Large intestine (tissue), 3 donors: ENCODE measurements around the gene LOX. TPM values are rescaled to one million over a fixed set of nuclear protein-coding genes. Genes with fewer than 3 reads are reported as not detected.

Experiments
- DNase-seq, 2 donors: peaks; one replicate each; pipeline versions ENCODE4 v3.0.0 to v3.0.0-alpha.2; 2013
- H3K27ac ChIP-seq: one replicate; pipeline ENCODE4 v1.5.1; 2013; ENCODE audit warnings: low read length
- H3K27me3 ChIP-seq: 2 replicates; pipeline ENCODE4 v1.6.1; 2013; ENCODE audit warnings: low read length; ENCODE audit not compliant: control insufficient read depth, insufficient read depth
- H3K36me3 ChIP-seq: 2 replicates; pipeline ENCODE4 v1.6.1; 2013; ENCODE audit warnings: low read length; ENCODE audit not compliant: control insufficient read depth, insufficient read depth
- H3K4me1 ChIP-seq: one replicate; pipeline ENCODE4 v1.6.1; 2013; ENCODE audit warnings: low read length; ENCODE audit not compliant: control insufficient read depth, insufficient read depth
- H3K4me3 ChIP-seq: one replicate; pipeline ENCODE4 v1.5.1; 2013; ENCODE audit warnings: low read length
- H3K9me3 ChIP-seq: one replicate; pipeline ENCODE4 v1.6.1; 2013; ENCODE audit warnings: mild to moderate bottlenecking, low read depth, low read length, moderate library complexity; ENCODE audit not compliant: control insufficient read depth
- WGBS: methylation state at CpG from one replicate; pipeline ENCODE4 v1.1.5; 2013; ENCODE audit warnings: low lambda C conversion rate; ENCODE audit not compliant: insufficient coverage; 5-methylcytosine and 5-hydroxymethylcytosine counted together
- polyA plus RNA-seq: library from polyadenylated mRNA; unstranded; fragments of 120-200 nt; gene quantifications from one replicate; pipeline ENCODE4 v1.2.1, GENCODE V29; 2013

LOX gene
- polyA plus RNA-seq, 1 donor, result 10.9 TPM

GRCh38 chr5:122054266-122054665 is 23.8 kb downstream of the LOX start:
- no peaks in the 10 kb centered on the region for H3K4me1 ChIP-seq
- no peak overlapping the region for H3K27ac ChIP-seq
- DNase-seq, result no peak
- H3K36me3 ChIP-seq, result no peaks in the 10 kb centered on the region
- H3K27me3 ChIP-seq, result no peaks in the 10 kb centered on the region
- H3K4me3 ChIP-seq, result no peak overlapping the region
- no peaks in the 10 kb centered on the region for H3K9me3 ChIP-seq
- 100% methylated on average over 1 of the region's 4 CpGs for whole genome bisulfite sequencing

- Histone ChIP-seq H3K36me3 (no peaks in the 10 kb centered on the region), H3K4me1 (no peaks in the 10 kb centered on the region), H3K27me3 (no peaks in the 10 kb centered on the region), H3K4me3 (no peak overlapping the region), H3K27ac (no peak overlapping the region), H3K9me3 (no peaks in the 10 kb centered on the region)
- WGBS, result 100% methylated on average over 1 of the region's 4 CpGs
- no peak for DNase-seq
These were observed 24.6 kb downstream of the LOX start for GRCh38 chr5:122053181-122054109.

GRCh38 chr5:122051569-122051968 is 26.5 kb downstream of the LOX start:
- no peaks in the 10 kb centered on the region for H3K27me3 ChIP-seq
- DNase-seq, result no peak
- H3K4me3 ChIP-seq, result no peak overlapping the region
- 100% methylated on average over 2 of the region's 3 CpGs for WGBS
- no peaks in the 10 kb centered on the region for H3K36me3 ChIP-seq
- H3K9me3 ChIP-seq, result no peaks in the 10 kb centered on the region
- no peaks in the 10 kb centered on the region for H3K4me1 ChIP-seq
- no peak overlapping the region for H3K27ac ChIP-seq

GRCh38 chr5:122050959-122051358 is 27.1 kb downstream of the LOX start:
- no peak for DNase-seq
- no peaks in the 10 kb centered on the region for H3K9me3 ChIP-seq
- H3K27me3 ChIP-seq, result no peaks in the 10 kb centered on the region
- H3K4me3 ChIP-seq, result no peak overlapping the region
- H3K4me1 ChIP-seq, result no peaks in the 10 kb centered on the region
- no peaks in the 10 kb centered on the region for H3K36me3 ChIP-seq
- H3K27ac ChIP-seq, result no peak overlapping the region

GRCh38 chr5:122040636-122041302 is 37.3 kb downstream of the LOX start:
- DNase-seq, result peak in 1 of 2 donors; percentile 69
- no CpG with 5 or more reads among the region's 3 CpGs for WGBS

GRCh38 chr5:122036326-122036725 is 41.7 kb downstream of the LOX start:
- peak; percentile 24 to 65 for DNase-seq
- H3K4me1 ChIP-seq, result peaks cover 32% of the 10 kb centered on the region
- H3K27ac ChIP-seq, result peak overlapping the region; percentile 21
- H3K4me3 ChIP-seq, result no peak overlapping the region
- no peaks in the 10 kb centered on the region for H3K27me3 ChIP-seq
- H3K9me3 ChIP-seq, result no peaks in the 10 kb centered on the region
- WGBS, result no CpG with 5 or more reads among the region's 4 CpGs
- no peaks in the 10 kb centered on the region for H3K36me3 ChIP-seq

More at GRCh38 chr5:122040636-122041302, 37.3 kb downstream of the LOX start:
- no peak overlapping the region for H3K4me3 ChIP-seq
- H3K4me1 ChIP-seq, result peaks cover 24% of the 10 kb centered on the region
- H3K36me3 ChIP-seq, result no peaks in the 10 kb centered on the region
- no peaks in the 10 kb centered on the region for H3K27me3 ChIP-seq
- no peaks in the 10 kb centered on the region for H3K9me3 ChIP-seq
- peak overlapping the region; percentile 54 for H3K27ac ChIP-seq

- no peaks in the 10 kb centered on the region for H3K9me3 ChIP-seq
- DNase-seq, result peak in 1 of 2 donors; percentile 44
- H3K27ac ChIP-seq, result peak overlapping the region; percentile 40
- H3K4me1 ChIP-seq, result peaks cover 32% of the 10 kb centered on the region
- WGBS, result no CpG with 5 or more reads among the region's 2 CpGs
- no peaks in the 10 kb centered on the region for H3K27me3 ChIP-seq
- no peaks in the 10 kb centered on the region for H3K36me3 ChIP-seq
- H3K4me3 ChIP-seq, result no peak overlapping the region
These were observed 42.1 kb downstream of the LOX start for GRCh38 chr5:122035913-122036312.

- Histone ChIP-seq H3K4me1 (peaks cover 12% of the 10 kb centered on the region), H3K9me3 (no peaks in the 10 kb centered on the region)
These were observed 46.2 kb downstream of the LOX start for GRCh38 chr5:122031836-122032235.

GRCh38 chr5:122030251-122030650 is 47.8 kb downstream of the LOX start:
- Histone ChIP-seq H3K9me3 (no peaks in the 10 kb centered on the region), H3K27ac (peak overlapping the region; percentile 53), H3K4me1 (peaks cover 3% of the 10 kb centered on the region), H3K27me3 (no peaks in the 10 kb centered on the region), H3K36me3 (peaks cover 8% of the 10 kb centered on the region), H3K4me3 (no peak overlapping the region)
- DNase-seq, result peak; percentile 48

More at GRCh38 chr5:122031836-122032235, 46.2 kb downstream of the LOX start:
- Histone ChIP-seq H3K27me3 (no peaks in the 10 kb centered on the region), H3K27ac (no peak overlapping the region), H3K4me3 (no peak overlapping the region), H3K36me3 (peaks cover 8% of the 10 kb centered on the region)
- 100% methylated on average over 1 of the region's 2 CpGs for WGBS
- DNase-seq, result no peak

- H3K36me3 ChIP-seq, result peaks cover 8% of the 10 kb centered on the region
- H3K27me3 ChIP-seq, result no peaks in the 10 kb centered on the region
- WGBS, result no CpG with 5 or more reads among the region's 1 CpG
- no peak overlapping the region for H3K4me3 ChIP-seq
- peaks cover 2% of the 10 kb centered on the region for H3K4me1 ChIP-seq
- H3K9me3 ChIP-seq, result no peaks in the 10 kb centered on the region
- H3K27ac ChIP-seq, result peak overlapping the region; percentile 6
- DNase-seq, result no peak
These were observed 48.2 kb downstream of the LOX start for GRCh38 chr5:122029818-122030217.
